Measurements from ENCODE around the gene CAPN8.

The CAPN8 gene

DNA sequence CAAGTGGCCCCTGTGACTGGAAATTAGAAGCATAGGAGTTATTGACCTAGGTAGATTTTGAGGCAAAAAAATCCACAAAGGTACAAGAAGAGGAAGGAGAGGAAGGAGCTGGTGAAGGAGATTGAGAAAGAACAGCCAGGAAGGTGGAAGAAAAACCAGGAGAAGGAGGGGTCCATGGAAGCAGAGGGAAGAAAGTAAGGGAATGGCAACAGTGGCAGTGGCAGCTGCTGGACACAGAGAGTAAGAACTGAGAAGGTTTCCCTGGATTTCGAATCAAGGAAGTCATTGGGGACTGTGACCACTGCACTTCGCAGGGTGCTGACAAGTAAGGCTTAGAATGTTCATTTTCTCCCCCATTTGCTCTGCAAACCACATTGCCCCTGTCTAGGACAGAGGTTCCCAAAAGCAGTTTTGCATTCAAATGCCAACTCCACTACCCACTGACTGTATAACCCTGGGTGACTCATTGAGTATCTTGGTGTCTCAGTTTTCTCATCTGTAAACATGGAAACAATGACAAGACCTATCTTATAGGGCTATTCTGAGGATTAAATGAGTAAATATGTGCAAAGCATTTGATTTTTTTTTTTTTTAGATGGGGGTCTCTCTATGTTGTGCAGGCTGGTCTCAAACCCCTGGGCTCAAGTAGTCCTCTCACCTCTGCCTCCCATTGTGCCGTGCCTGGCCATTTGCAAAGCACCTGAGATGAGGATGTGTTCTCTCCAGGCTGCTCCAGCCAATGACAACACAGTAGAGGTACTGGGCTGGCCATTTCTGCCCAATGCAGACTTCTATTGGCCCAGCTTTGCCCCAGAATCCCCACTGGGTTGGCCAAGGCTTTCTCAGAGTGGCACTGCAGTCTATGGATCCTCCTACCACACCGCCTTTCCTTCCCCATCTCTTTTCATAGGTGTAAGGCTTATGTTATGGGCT is 37.5 kb upstream of the CAPN8 start:
- DNase-seq, result peak; percentile 82

DNA sequence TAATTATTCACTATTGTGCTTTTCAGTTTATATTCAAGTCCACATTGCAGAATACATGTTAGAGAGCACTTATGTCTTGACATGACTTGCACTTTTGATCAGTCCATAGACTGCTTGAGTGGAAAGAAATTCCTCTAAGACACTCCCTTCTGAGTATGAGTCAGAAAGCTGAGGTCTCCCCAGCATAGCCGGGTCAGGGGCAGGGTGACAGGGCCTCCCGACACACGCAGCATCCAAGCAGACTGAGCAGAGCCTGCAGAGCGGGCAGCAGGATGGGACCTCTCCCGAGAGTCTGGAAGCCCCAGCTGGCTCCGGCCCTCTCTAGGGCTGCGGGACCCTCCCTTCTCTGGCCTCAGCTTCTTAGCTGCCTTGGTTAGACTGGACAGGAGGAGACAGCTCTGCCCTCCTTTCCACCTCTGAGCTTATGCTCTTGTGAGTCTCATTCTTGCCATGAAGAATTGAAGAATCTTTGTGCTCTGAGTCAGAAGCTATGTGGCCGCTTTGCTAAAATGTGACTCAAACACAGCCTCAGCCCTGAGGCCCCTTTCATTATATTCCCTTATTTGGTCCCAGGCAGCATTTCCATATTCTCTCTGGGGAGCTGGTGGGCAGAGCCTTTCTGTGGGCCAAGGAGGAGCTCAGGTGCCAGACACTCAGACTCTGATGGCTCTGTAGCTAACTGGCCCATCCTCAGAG is 35.6 kb upstream of the CAPN8 start:
- peak; percentile 98 for DNase-seq

GRCh38 chr1:223700388-223700918 is 35.0 kb upstream of the CAPN8 start:
- peak; percentile 62 for DNase-seq

DNA sequence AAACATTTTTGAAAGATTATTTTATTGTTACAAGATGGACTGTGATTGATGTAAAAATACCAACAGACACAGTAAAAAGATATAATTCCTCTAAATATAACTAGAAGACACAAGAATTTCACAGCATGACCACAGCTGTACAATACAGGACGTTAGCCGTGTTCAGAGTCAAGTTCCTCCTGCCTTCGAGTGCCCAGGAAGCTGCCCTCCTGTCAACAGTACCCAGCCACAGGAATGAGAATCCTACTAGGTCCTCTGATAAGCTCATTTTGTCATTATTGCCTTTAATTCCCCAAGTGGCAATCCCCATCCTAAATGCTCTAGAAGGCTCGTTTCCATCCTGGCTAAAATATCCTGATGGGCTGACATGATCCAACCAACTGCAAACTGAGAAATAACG is 30.4 kb upstream of the CAPN8 start:
- DNase-seq, result peak; percentile 40

DNA sequence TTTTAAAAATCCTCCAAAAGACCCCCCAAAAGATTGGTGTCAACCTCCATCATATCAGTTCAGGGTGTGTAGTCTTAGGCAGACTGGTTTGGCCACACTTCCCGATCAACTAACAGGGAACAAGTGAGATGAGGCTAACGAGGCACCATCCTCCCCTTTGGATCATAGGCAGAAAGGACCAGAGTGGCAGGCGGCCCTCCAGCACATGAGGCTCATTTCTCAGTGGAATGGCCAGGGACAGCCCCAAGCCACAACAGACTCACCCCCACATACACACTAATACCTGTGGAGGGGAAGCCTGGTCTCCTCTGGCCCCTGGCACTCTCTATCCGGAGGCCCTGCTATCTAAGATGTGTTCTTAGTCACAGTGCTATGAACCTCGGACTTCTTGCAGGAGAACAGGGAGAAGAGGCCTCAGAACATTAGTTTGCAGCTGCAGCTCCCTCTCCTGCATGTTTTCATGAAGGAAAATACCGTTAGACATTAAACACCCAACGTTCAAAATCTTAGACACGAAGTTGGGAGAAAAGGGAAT is 29.6 kb upstream of the CAPN8 start:
- no peak for DNase-seq

DNA sequence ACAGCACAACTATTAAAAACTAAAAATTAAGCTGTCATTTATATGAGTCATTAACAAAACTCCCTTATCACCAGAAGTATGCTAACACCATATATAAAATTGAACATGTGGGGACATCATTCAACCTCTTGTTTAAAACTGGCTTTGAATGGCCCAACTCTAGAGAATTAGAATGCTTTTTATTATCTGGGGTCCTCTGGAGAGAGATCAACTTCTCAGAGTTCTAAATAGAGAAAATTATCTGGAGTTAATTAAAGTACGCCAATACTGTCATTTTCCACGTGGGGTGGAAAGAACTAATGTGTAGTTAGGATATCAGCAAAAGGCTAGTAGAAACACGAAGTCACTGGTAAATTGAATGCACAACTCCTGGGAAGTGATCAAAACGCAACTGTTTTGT is 25.6 kb upstream of the CAPN8 start:
- DNase-seq, result no peak

GRCh38 chr1:223684488-223684792 is 18.9 kb upstream of the CAPN8 start:
- no peak for DNase-seq

GRCh38 chr1:223683586-223684487 is 18.3 kb upstream of the CAPN8 start:
- DNase-seq, result peak; percentile 48

DNA sequence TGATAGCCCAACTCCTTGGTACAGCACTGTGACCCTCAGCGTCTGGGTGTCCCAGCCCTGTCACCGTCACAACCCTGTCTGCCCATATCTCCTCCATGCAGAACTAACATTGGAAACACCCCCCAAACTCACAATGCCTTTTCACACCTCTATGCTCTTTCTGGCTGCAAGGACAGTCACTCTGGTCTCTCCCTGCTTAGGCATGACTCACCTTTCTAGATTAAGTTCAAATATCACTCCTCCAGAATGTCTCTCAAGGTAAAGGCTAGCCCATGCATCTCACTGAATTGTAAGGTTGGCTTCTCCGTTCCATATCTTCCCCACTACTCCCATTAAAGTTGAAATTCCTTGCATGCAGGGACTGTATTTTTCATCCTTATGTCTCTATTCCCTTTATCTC is 17.0 kb upstream of the CAPN8 start:
- DNase-seq, result no peak

DNA sequence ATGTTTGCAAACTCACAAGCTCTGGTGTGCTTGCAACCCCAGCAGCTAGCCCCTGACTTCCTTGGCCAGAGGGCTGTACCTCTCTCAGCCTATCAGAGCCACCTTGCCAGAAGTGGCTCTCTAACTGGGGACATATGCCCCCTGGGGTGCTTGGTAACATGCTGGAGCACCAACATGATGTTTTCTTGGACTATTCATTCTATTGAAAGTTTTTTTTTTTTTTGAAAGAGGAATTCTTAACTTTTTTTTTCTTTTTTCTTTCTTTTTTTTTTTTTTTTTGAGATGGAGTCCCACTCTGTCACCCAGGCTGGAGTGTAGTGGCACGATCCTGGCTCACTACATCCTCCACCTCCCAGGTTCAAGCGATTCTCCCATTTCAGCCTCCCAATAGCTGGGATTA is 14.7 kb upstream of the CAPN8 start:
- DNase-seq, result no peak

- no peak for DNase-seq
Observed at GRCh38 chr1:223678841-223679240, 13.3 kb upstream of the CAPN8 start.

DNA sequence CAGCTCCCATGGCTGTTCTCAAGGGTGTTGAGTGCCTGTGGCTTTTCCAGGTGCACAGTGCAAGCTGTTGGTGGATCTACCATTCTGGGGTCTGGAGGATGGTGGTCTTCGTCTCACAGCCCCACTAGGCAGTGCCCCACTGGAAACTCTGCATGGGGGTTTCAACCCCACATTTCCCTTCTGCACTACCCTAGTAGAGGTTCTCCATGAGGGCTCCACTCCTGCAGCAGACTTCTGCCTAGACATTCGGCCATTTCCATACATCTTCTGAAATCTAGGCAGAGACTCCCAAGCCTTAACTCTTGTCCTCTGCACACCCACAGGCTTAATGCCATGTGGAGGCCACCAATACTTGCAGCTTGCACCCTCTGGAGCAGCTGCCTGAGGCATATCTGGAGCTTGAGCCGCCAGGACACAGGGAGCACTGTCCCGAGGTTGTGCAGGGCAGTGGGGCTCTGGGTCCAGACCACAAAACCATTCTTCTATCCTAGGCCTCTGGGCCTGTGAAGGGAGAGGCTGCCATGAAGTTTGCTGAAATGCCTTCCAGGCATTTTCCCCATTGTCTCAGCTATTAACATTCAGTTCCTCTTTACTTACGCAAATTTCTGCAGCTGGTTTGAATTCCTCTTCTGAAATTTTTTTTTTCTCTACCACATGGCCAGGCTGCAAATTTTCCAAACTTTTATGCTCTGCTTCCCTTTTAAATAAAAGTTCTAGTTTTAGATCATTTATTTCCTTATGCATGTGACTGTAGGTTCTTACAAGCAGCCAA is 8.8 kb upstream of the CAPN8 start:
- DNase-seq, result no peak

DNA sequence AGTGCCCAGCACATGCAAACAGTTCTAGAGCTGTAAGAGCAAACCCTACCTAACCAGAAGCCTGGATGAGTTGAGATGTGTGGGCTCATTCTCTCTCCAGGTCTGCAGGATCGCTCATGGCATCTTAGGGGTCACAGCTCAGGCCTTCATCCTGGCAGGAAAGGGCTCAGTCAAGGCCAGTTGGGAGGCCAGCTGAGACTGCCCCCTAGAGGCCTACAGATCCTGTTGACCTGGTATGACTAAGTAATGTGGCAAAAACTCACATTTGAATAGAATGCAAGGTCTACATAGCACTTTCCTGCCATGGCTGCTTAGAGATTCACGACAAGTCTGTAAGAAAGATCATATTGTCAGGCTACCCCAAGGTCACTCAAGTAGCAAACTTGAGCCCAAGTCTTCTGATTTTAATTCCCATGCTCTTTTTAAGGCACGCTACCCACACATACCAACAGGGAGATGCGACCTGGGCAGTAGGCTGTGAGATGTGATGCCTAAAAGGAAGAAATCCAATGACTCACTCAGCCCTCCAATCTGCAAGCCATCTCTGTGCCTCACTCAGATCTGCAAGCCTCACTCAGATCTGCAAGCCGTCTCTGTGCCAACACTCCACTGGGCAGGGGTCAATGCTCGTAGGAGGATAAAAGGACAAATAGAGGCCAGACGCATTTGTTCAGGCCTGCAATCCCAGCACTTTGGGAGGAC is 5.1 kb upstream of the CAPN8 start:
- peak; percentile 42 for DNase-seq

DNA sequence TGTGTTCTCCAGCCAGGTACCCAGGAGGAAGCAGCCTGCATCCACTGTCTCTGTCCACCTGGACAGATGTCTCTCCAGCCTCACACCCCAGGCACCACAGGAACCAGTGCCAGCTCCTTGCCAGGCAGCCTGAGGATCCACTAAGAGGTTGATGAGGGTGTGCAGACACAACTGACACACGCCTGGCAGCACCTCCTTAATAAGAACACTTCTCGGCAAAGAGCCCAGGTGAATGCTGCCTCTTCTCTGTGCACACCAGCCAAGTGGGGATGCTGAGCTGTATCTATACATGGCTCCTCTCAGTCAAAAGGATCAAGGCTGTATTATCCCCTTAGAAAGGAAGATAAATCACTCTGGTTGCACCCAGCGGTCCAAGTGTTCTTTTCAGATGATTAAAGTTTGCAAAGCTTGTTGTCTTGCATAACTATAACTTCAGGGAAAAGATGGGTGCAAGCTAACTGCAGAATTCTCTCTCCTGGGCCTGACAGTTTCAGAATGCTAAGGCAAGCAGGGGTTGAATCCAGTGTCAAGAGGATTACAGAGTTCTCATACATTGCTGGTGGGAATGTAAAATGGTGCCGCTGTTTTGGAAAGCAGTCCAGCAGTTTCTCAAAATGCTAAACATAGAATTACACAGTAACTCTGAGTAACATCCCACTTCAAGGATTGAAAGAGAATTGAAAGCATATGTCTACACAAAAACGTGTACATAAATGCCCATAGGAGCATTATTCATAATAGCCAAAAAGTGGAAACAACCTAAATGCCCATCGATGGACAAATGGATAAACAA is 3.7 kb upstream of the CAPN8 start:
- no peak for DNase-seq

GRCh38 chr1:223667484-223668182 is 2.1 kb upstream of the CAPN8 start:
- peak; percentile 35 for DNase-seq

GRCh38 chr1:223664106-223664505 is 1.4 kb downstream of the CAPN8 start:
- DNase-seq, result no peak

DNA sequence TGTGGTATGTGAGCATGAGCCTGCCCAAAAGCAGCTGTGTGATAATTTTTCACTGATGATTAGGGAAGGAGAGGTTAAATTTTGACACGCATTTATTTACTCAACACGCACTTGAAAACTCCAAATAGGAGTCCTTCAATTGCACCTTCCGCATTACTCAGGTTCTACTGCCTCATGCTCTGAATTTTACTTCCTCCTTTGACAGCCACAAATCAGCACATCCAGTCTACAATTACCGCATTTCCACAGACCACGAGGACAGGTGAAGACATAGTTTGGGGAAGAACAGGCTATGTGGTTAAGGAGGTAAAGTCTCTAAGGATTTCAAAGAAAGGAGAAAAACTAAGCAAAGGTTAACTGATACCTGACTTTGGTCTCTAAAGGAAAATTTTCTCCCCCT is 2.6 kb downstream of the CAPN8 start:
- no peak for DNase-seq

GRCh38 chr1:223659711-223660110 is 5.8 kb downstream of the CAPN8 start:
- DNase-seq, result no peak

DNA sequence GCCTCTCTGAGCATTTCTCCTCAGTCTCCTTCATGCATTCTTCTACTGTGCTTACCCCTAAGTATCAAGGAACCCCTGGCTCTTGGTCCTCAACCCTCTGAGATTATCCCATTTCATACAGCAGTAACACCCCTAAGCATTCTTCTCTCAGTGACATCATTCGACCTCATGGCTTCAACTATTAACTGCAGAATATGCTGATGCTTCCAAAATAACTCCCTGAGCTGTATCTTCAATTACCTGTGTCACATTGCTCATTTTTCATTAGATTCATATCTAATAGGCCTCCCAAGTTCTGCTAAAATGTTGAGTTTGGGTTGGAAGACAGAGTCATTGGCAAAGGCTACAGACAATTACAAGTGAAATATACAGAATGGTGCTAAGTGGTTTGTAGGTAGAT is 7.5 kb downstream of the CAPN8 start:
- DNase-seq, result no peak

- DNase-seq, result no peak
Observed at GRCh38 chr1:223654083-223654482, 11.4 kb downstream of the CAPN8 start.
